ENCODE results near the gene PRKCA.

The PRKCA gene

GRCh38 chr17:66702106-66702936 is 399.9 kb downstream of the PRKCA start:
- DNase-seq = no peak
- in situ Hi-C loops (cut with HindIII; ENCODE audit: low pct_ligation_motif_present, low sequenced_read_pairs) = loop anchor here (25.0 kb wide), 1 partner anchor 210 kb away; no protein-coding TSS in a partner anchor
- H3K4me3 ChIP-seq (ENCODE audit: low read depth, low read length) = no peak overlapping the region
- no peak for TF ChIP-seq CTCF (IDR thresholded peaks at IDR 0.05; ENCODE audit: low read depth, low read length, missing control alignments)
- no peak overlapping the region for H3K27ac ChIP-seq
- peaks cover 4% of the 10 kb centered on the region for H3K36me3 ChIP-seq (replicated peaks)
- no peaks in the 10 kb centered on the region for H3K27me3 ChIP-seq (replicated peaks)

DNA sequence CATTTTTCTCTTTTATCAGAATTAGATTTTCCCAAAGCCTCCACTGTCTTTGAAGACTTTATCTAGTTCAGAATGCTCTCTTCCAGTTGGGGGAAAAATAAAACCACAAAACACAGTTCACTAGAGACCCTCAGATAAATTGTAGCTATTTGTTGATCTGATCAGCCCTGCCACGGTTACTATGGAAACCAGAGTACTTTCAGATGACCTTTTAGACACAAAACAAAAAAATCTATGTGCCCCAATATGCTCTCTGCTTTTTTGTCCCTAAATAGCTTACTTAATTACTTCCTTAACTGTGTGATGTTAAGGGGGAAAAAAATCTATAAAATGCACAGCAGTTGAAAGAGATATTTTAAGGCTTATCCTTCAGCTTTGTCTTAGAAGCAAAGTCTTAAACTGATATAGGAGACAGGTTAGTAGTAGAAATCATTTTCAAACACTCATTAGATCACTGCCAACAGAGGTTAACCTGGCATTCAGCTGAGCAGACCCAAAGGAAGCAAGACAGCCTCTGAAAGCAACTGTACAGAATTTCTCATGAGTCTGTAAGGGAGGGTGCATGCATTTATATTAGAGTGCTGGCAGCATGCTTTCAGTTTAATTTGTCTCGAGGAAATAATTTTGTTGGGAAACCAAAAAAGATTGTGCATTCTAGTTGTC is 402.6 kb downstream of the PRKCA start:
- in situ Hi-C loops (cut with HindIII; ENCODE audit: low pct_ligation_motif_present, low sequenced_read_pairs) = loop anchor here (25.0 kb wide), 1 partner anchor 207 kb away; no protein-coding TSS in a partner anchor

GRCh38 chr17:66706851-66707450 is 404.5 kb downstream of the PRKCA start:
- TF ChIP-seq CTCF (IDR thresholded peaks at IDR 0.05; ENCODE audit: low read depth, low read length, missing control alignments) = no peak
- Histone ChIP-seq H3K36me3 (replicated peaks) (no peaks in the 10 kb centered on the region), H3K27me3 (replicated peaks) (no peaks in the 10 kb centered on the region), H3K27ac (no peak overlapping the region), H3K4me3 (ENCODE audit: low read depth, low read length) (no peak overlapping the region)
- DNase-seq = no peak
- in situ Hi-C loops (cut with HindIII; ENCODE audit: low pct_ligation_motif_present, low sequenced_read_pairs) = loop anchor here (25.0 kb wide), 1 partner anchor 205 kb away; no protein-coding TSS in a partner anchor

More for the DNA sequence above, 402.6 kb downstream of the PRKCA start:
- TF ChIP-seq CTCF (IDR thresholded peaks at IDR 0.05; ENCODE audit: low read depth, low read length, missing control alignments) = no peak
- DNase-seq = no peak
- H3K36me3 ChIP-seq (replicated peaks) = no peaks in the 10 kb centered on the region
- H3K27ac ChIP-seq = no peak overlapping the region
- no peak overlapping the region for H3K4me3 ChIP-seq (ENCODE audit: low read depth, low read length)
- no peaks in the 10 kb centered on the region for H3K27me3 ChIP-seq (replicated peaks)

DNA sequence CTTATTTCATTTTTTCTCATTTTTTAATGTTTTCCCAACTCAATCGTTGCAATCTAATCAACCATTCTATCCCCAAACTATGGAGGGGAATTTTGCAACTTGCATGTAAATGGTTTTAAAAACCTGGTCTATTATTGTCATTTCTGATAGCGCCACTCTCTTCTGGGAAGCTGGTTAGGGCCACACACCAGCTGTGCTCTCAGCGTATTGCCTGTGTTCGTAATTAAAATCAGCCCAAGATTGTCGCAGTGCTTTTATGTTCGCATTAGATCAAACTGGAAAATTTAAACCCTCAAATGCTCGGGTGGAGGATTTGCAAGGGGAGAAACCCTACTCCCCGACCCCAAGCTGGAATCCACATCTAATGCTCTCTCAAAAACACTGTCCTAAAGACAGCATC is 409.0 kb downstream of the PRKCA start:
- H3K4me3 ChIP-seq (ENCODE audit: low read depth, low read length) = no peak overlapping the region
- H3K27me3 ChIP-seq (replicated peaks) = no peaks in the 10 kb centered on the region
- DNase-seq = no peak
- no peak for TF ChIP-seq CTCF (IDR thresholded peaks at IDR 0.05; ENCODE audit: low read depth, low read length, missing control alignments)
- H3K27ac ChIP-seq = no peak overlapping the region
- no peaks in the 10 kb centered on the region for H3K36me3 ChIP-seq (replicated peaks)
- in situ Hi-C loops (cut with HindIII; ENCODE audit: low pct_ligation_motif_present, low sequenced_read_pairs) = loop anchor here (25.0 kb wide), 1 partner anchor 201 kb away; no protein-coding TSS in a partner anchor

- no peak for DNase-seq
- H3K27ac ChIP-seq = no peak overlapping the region
- H3K36me3 ChIP-seq (replicated peaks) = no peaks in the 10 kb centered on the region
- TF ChIP-seq CTCF (IDR thresholded peaks at IDR 0.05; ENCODE audit: low read depth, low read length, missing control alignments) = no peak
- H3K27me3 ChIP-seq (replicated peaks) = no peaks in the 10 kb centered on the region
- in situ Hi-C loops (cut with HindIII; ENCODE audit: low pct_ligation_motif_present, low sequenced_read_pairs) = loop anchor here (25.0 kb wide), 1 partner anchor 200 kb away; no protein-coding TSS in a partner anchor
- no peak overlapping the region for H3K4me3 ChIP-seq (ENCODE audit: low read depth, low read length)
Measured at GRCh38 chr17:66711881-66712321, 409.5 kb downstream of the PRKCA start.

Data from brain microvascular endothelial cell (primary cell).